ENCODE measurements around the gene SERTAD3.

The SERTAD3 gene

DNA sequence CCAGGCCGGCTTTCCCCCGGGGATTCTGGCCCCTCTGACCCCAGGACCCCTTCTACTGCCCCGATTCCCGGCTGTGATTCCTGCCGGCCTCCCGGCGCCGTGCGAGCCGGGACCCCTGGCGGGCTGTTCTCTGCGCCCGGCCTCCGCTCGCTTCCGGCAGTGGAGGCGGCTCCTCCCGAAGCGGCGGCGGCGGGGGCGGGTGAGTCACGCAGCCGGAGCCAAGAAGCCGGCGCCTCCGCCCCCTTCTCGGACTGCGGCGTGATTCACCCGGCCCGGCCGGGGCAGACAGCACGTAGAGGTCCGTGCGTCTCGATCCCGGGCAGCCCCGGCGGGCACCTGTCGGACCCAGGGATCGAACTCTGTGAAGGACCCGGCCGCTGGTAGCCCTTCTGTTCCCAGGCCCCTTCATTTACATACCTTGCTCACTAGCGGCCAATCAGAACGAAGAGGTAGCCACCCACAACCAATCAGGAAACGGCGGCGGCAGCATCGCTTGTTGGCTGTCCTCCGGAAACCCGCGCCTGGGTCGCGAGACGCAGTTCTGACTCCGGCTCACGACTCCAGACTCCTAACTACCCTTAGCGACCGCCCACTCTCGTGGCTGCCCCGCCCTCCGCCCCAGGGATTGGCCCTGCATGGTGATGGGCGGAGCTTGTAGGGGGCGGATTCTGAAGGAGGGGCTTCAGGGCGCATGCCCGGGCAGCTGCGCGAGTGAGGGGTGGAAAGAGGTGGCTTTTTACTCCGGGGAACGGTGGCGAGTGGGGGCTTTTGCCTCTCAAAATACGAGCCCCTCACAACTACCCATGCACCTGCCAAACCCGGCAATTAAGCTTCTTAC, 18.5 kb downstream of the SERTAD3 start, which contains the start of gene SERTAD1:
Gene SERTAD1, minus strand, starts transcription at position 543 of the 838 bp plus-strand sequence. CDS start 2,446 bp downstream, outside the sequence.
- no peaks in the 10 kb centered on the region for H3K9me3 ChIP-seq (ENCODE audit: control insufficient read depth, low read length)
- WGBS, 2 experiments (ENCODE audit: insufficient coverage in 2 of 2), result 0 to 1% methylated on average over 37 to 49 of the region's 75 CpGs

DNA sequence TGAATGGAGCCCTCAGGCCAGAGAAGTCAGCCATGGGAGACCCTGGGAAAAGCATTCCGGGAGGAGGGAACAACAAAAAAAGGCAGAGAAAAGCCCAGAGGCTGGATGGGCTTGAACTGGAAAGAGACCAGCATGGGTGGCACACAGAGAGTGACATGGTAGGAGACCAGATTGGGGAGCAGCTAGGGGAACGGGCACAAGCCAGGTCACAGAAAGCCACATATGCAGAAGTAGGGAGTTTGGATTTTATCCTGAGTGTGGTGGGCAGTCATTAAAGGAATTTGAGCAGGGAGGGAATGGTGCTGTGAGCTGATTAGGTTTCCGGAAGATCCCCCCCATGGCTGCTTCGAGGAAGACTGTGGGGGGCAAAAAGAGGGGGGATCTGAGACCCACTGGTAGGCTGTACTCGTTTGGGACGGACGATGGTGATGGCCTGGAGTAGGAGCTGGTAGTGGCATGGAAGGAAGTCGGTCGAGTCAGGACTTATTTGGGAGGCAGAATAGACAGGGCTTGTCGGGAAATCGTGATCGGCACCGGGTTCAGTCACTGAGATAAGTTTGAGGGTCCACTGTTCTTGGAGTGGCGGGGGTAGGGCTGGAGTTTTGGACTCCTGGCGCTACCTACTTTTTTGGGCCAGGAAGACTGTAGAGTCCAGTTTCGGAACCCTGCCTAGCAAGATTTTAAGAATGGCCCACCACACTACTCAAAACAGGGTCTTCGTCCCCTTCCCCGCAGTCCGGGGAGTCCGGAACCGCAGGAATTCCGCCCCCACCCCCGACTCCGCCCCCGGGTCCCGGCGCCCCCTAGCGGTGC, 19.3 kb downstream of the SERTAD3 start:
- peaks cover 24% of the 10 kb centered on the region for H3K4me1 ChIP-seq (ENCODE audit: control insufficient read depth, insufficient read depth, low read length, poor library complexity, severe bottlenecking)
- 0 to 2% methylated on average over 16 to 17 of the region's 28 CpGs for WGBS, 2 experiments (ENCODE audit: insufficient coverage in 2 of 2)
- no peaks in the 10 kb centered on the region for H3K9me3 ChIP-seq (ENCODE audit: control insufficient read depth, low read length)
- peak overlapping the region; percentile 98 for H3K27ac ChIP-seq (ENCODE audit: low read depth, low read length, severe bottlenecking)
- peaks cover 21% of the 10 kb centered on the region for H3K36me3 ChIP-seq (ENCODE audit: control insufficient read depth, insufficient read depth, low read length)
- peak overlapping the region; percentile 86 for H3K4me3 ChIP-seq (ENCODE audit: extremely low read depth, insufficient read depth, low read length, poor library complexity, severe bottlenecking)

More for the DNA sequence above, 18.5 kb downstream of the SERTAD3 start, which contains the start of gene SERTAD1:
- H3K4me3 ChIP-seq (ENCODE audit: extremely low read depth, insufficient read depth, low read length, poor library complexity, severe bottlenecking), result peak within 1 kb of the TSS; percentile 86
- H3K36me3 ChIP-seq (ENCODE audit: control insufficient read depth, insufficient read depth, low read length), result peaks cover 21% of the 10 kb centered on the region
- H3K27ac ChIP-seq (ENCODE audit: low read depth, low read length, severe bottlenecking), result peak within 1 kb of the TSS; percentile 98
- peaks cover 24% of the 10 kb centered on the region for H3K4me1 ChIP-seq (ENCODE audit: control insufficient read depth, insufficient read depth, low read length, poor library complexity, severe bottlenecking)

DNA sequence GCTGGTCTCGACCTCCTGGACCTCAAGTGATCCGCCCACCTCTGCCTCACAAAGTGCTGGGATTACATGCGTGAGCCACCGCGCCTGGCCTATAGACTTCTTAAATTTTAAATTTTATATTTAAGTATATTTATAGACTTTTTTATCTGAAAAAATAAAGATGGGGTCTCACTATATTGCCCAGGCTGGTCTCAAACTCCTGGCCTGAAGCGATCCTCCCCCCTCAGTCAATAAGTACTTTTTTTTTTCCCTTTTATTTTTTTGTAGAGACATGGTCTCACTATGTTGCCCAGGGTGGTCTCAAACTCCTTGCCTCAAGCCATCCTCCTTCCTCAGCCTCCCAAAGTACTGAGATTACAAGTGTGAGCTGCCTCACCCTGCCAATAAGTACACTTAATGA, 20.2 kb downstream of the SERTAD3 start:
- Histone ChIP-seq H3K4me1 (ENCODE audit: control insufficient read depth, insufficient read depth, low read length, poor library complexity, severe bottlenecking) (peaks cover 24% of the 10 kb centered on the region), H3K36me3 (ENCODE audit: control insufficient read depth, insufficient read depth, low read length) (peaks cover 21% of the 10 kb centered on the region), H3K9me3 (ENCODE audit: control insufficient read depth, low read length) (no peaks in the 10 kb centered on the region), H3K4me3 (ENCODE audit: extremely low read depth, insufficient read depth, low read length, poor library complexity, severe bottlenecking) (peak overlapping the region; percentile 86), H3K27ac (ENCODE audit: low read depth, low read length, severe bottlenecking) (no peak overlapping the region)
- 82 to 100% methylated on average over 2 of the region's 6 CpGs for WGBS, 2 experiments (ENCODE audit: insufficient coverage in 2 of 2)

DNA sequence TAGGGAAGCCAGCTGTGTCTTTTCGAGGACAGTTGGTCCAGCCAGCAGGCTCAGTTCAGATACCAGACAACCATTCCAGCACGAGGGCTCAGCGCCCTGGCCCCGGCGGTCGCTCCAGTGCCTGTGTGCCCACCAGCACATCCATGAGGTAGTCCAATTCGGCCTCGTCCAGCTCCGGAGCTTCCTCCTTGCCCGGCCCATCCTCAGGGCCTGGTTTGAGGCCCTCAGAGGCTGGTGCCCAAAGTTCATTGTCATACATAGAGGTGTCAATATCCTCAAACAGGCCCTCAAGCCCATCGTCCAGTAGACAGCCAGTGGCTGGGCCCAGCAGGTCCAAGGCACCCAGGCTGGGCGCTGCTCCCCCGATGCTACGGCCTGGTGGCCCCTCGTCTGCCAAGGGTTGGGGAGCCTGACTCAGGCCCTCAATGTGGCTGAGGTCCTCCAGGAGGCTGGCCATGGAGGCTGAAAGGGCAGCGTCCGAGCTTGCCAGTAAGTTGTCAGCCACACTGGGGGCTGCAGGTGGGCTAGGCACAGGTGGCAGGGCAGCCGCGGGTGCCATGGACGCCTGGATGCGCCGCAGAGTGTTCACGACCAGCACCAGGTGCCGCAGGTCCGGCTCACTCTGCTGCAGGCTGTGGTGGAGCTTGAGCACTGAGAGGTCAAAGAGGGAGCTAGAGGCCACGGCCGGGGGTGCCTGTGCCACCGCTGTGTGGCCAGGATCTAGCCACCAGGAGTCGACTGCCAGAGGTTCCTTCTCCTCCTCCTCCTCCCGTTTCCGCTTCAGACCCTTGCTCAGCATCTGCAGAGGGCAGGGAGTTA, 21.2 kb downstream of the SERTAD3 start:
- peaks cover 24% of the 10 kb centered on the region for H3K4me1 ChIP-seq (ENCODE audit: control insufficient read depth, insufficient read depth, low read length, poor library complexity, severe bottlenecking)
- peak overlapping the region; percentile 98 for H3K27ac ChIP-seq (ENCODE audit: low read depth, low read length, severe bottlenecking)
- H3K36me3 ChIP-seq (ENCODE audit: control insufficient read depth, insufficient read depth, low read length), result peaks cover 21% of the 10 kb centered on the region
- no peak overlapping the region for H3K4me3 ChIP-seq (ENCODE audit: extremely low read depth, insufficient read depth, low read length, poor library complexity, severe bottlenecking)
- H3K9me3 ChIP-seq (ENCODE audit: control insufficient read depth, low read length), result no peaks in the 10 kb centered on the region
- 94 to 96% methylated on average over 19 to 25 of the region's 31 CpGs for WGBS, 2 experiments (ENCODE audit: insufficient coverage in 2 of 2)

DNA sequence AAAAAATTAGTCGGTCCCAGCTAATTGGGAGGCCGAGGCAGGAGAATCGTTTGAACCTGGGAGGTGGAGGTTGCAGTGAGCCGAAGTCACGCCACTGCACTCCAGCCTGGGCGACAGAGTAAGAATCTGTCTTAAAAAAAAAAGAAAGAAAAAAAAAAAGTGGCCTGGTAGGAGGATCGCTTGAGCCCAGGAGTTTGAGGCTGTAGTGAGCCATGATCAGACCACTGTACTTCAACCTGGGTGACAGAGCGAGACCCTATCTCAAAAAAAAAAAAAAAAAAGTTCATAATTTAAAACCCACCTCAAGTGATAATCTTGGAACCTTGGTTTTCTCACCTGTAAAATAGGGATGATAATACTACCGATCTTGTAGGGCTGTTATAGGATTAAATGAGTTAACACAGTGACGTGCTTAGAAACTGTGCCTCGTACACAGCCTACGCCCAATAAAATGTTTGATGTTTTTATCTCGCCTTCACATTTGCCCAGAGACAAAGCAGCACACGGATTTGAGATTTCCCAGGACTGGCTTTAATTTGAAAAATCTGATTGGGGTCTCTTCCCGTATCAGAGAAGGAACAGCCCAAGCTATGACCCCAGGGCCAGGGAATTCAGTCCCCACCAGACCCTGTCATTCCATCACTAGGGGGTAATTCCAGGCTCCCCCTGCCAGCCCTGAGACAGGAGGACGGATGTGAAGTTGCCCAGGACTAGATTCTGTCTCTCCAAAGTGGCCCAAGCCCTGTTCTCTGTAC, 22.0 kb downstream of the SERTAD3 start:
- Histone ChIP-seq H3K36me3 (ENCODE audit: control insufficient read depth, insufficient read depth, low read length) (peaks cover 21% of the 10 kb centered on the region), H3K4me1 (ENCODE audit: control insufficient read depth, insufficient read depth, low read length, poor library complexity, severe bottlenecking) (peaks cover 32% of the 10 kb centered on the region), H3K9me3 (ENCODE audit: control insufficient read depth, low read length) (no peaks in the 10 kb centered on the region), H3K4me3 (ENCODE audit: extremely low read depth, insufficient read depth, low read length, poor library complexity, severe bottlenecking) (no peak overlapping the region), H3K27ac (ENCODE audit: low read depth, low read length, severe bottlenecking) (peak overlapping the region; percentile 98)
- 90 to 91% methylated on average over 13 of the region's 16 CpGs for WGBS, 2 experiments (ENCODE audit: insufficient coverage in 2 of 2)

DNA sequence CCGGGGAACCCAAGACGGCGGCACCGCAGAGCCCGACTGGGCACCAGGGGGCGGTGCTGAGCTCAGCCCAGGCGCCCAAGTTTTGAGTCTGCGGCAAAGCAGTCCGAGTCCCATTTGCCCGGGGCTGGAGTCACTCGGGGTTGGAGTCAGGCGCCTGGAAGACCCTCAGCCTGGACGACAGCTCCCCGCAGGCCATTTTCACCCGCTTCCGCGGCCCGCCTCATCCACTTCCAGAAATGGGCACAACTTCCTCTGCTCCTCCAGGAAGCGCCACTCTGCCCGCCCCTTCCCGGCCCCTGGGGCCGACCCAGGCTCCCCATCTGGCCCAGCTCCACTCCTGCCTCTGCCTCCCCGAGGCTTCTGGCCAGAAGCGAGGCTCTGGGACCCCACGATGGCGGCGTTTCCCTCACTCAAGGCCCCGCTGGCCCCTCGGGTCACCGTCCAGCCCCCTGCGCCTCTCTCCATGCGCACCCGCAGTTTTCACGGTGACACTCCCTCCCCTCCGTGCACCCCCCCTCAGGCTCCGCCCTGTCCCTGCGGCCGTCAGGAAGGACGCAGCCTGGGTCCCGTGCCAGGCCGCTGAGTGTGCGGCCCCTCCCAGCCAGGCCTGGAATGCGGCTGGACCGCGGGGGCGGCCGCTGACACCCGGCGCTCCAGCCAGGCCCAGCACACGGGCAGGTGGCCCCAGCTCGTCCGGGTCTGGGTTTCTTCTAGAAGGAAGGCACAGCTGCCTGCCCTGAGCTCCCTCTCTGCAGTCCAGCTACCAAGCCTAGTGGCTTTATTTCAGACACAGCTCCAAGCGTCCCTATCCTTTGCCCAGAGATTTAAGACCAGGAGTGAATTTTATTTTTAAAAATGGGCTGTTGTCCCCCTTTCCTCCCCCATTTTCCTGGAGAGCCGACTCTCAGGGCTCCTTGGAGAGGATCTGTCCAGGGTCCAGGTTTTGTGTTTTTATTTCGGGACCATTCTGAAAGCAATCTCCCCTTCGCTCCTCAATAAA, 23.1 kb downstream of the SERTAD3 start:
- Histone ChIP-seq H3K9me3 (ENCODE audit: control insufficient read depth, low read length) (no peaks in the 10 kb centered on the region), H3K27ac (ENCODE audit: low read depth, low read length, severe bottlenecking) (peak overlapping the region; percentile 98)
- 1 to 4% methylated on average over 52 to 55 of the region's 56 CpGs for WGBS, 2 experiments (ENCODE audit: insufficient coverage in 2 of 2)

DNA sequence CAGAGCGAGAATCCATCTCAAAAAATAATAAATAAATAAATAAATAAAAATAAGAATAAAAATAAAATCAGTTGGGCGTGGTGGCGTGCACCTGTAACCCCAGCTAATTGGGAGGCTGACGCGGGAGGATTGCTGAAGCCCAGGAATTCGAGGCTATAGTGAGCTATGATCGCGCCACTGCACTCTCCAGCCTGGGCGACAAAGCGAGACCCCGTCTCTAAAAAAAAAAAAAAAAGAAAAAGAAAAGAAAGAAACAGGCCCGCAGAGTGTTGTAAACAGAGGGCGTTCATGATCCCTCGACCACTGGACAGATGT, 23.7 kb downstream of the SERTAD3 start:
- H3K4me1 ChIP-seq (ENCODE audit: control insufficient read depth, insufficient read depth, low read length, poor library complexity, severe bottlenecking), result peaks cover 35% of the 10 kb centered on the region
- H3K36me3 ChIP-seq (ENCODE audit: control insufficient read depth, insufficient read depth, low read length), result peaks cover 21% of the 10 kb centered on the region
- 60 to 68% methylated on average over 13 of the region's 14 CpGs for WGBS, 2 experiments (ENCODE audit: insufficient coverage in 2 of 2)
- peak overlapping the region; percentile 98 for H3K27ac ChIP-seq (ENCODE audit: low read depth, low read length, severe bottlenecking)
- H3K4me3 ChIP-seq (ENCODE audit: extremely low read depth, insufficient read depth, low read length, poor library complexity, severe bottlenecking), result peak overlapping the region; percentile 46
- no peaks in the 10 kb centered on the region for H3K9me3 ChIP-seq (ENCODE audit: control insufficient read depth, low read length)

More for the DNA sequence above, 23.1 kb downstream of the SERTAD3 start:
- Histone ChIP-seq H3K4me3 (ENCODE audit: extremely low read depth, insufficient read depth, low read length, poor library complexity, severe bottlenecking) (peak overlapping the region; percentile 46), H3K36me3 (ENCODE audit: control insufficient read depth, insufficient read depth, low read length) (peaks cover 21% of the 10 kb centered on the region), H3K4me1 (ENCODE audit: control insufficient read depth, insufficient read depth, low read length, poor library complexity, severe bottlenecking) (peaks cover 35% of the 10 kb centered on the region)

DNA sequence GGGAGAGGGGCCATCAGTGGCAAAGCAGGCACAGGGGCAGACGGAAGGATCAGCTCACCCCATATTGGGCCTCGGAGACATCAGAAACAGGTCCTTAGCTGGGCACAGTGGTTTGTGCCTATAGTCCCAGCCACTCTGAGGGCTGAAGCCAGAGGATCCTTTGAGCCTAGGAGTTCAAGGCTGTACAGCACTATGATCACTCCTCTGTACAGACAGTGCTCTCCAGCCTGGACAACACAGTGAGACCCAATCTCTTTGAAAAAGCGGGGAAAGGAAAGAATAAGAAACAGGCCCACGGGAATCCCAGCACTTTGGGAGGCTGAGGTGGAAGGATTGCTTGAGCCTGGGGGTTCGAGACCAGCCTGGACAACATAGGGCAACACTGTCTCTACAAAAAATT, 24.4 kb downstream of the SERTAD3 start:
- no peak overlapping the region for H3K27ac ChIP-seq (ENCODE audit: low read depth, low read length, severe bottlenecking)
- H3K9me3 ChIP-seq (ENCODE audit: control insufficient read depth, low read length), result no peaks in the 10 kb centered on the region
- WGBS, 2 experiments (ENCODE audit: insufficient coverage in 2 of 2), result 92 to 99% methylated on average over 5 of the region's 5 CpGs
- H3K4me1 ChIP-seq (ENCODE audit: control insufficient read depth, insufficient read depth, low read length, poor library complexity, severe bottlenecking), result peaks cover 36% of the 10 kb centered on the region
- peaks cover 21% of the 10 kb centered on the region for H3K36me3 ChIP-seq (ENCODE audit: control insufficient read depth, insufficient read depth, low read length)
- no peak overlapping the region for H3K4me3 ChIP-seq (ENCODE audit: extremely low read depth, insufficient read depth, low read length, poor library complexity, severe bottlenecking)

DNA sequence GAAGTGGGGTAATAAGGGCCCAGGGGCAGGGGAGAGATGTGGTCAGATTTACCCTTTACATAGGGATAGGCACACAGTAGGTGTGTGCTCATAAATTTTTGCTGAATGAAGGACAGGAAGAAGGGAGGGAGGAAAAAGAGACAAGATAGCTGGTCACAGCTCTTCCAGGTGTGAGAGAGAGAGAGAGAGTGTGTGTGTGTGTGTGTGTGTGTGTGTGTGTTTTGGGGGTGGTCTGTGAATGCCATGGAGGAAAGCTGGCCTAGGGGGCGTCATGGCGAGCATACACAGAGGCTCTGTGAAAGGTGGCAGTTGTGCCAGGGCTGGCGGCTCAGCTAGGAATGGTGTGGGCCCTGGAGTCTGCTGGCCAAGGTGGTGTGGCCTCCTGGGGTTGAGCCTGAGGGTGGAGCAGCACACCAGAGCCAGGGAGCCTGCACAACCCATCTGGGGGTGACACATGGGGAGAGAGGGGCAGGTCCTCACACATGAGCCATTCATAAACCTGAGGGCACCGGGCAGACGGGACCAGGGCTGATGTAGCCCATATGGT, 25.0 kb downstream of the SERTAD3 start:
- Histone ChIP-seq H3K4me1 (ENCODE audit: control insufficient read depth, insufficient read depth, low read length, poor library complexity, severe bottlenecking) (peaks cover 40% of the 10 kb centered on the region), H3K27ac (ENCODE audit: low read depth, low read length, severe bottlenecking) (no peak overlapping the region), H3K9me3 (ENCODE audit: control insufficient read depth, low read length) (no peaks in the 10 kb centered on the region), H3K36me3 (ENCODE audit: control insufficient read depth, insufficient read depth, low read length) (peaks cover 21% of the 10 kb centered on the region), H3K4me3 (ENCODE audit: extremely low read depth, insufficient read depth, low read length, poor library complexity, severe bottlenecking) (no peak overlapping the region)
- WGBS, 2 experiments (ENCODE audit: insufficient coverage in 2 of 2), result 84 to 98% methylated on average over 5 of the region's 5 CpGs
